GM12864 (cell line): ENCODE results near the gene STIL.

ENCODE experiments used
- DNase-seq: peaks from one replicate; pipeline ENCODE4 v3.0.0-alpha.2; 2011; ENCODE audit warnings: low read depth
- H3K4me3 ChIP-seq: 2 replicates; pipeline ENCODE4 v1.5.1; 2011; ENCODE audit warnings: mild to moderate bottlenecking, low read depth, low read length, control low read depth
- CTCF ChIP-seq: IDR thresholded peaks from 2 replicates; pipeline ENCODE4 v1.5.1; 2011; ENCODE audit warnings: low read depth, mild to moderate bottlenecking, moderate library complexity, low read length, control low read depth, inconsistent platforms; ENCODE audit errors: missing control alignments

The STIL gene

GRCh38 chr1:47216278-47217059, 97.5 kb downstream of the STIL start:
- H3K4me3 ChIP-seq = no peak overlapping the region
- no peak for DNase-seq
- no peak for TF ChIP-seq CTCF

GRCh38 chr1:47215713-47216112, 98.2 kb downstream of the STIL start:
- no peak overlapping the region for H3K4me3 ChIP-seq
- no peak for TF ChIP-seq CTCF
- no peak for DNase-seq

GRCh38 chr1:47214549-47214948, 99.4 kb downstream of the STIL start:
- no peak overlapping the region for H3K4me3 ChIP-seq
- no peak for TF ChIP-seq CTCF
- DNase-seq = no peak

GRCh38 chr1:47213230-47213963, 100.5 kb downstream of the STIL start:
- no peak for TF ChIP-seq CTCF
- H3K4me3 ChIP-seq = no peak overlapping the region
- DNase-seq = no peak

- DNase-seq = no peak
- H3K4me3 ChIP-seq = no peak overlapping the region
- TF ChIP-seq CTCF = no peak
Observed at GRCh38 chr1:47212636-47213229, 101.2 kb downstream of the STIL start.

- no peak for TF ChIP-seq CTCF
- no peak overlapping the region for H3K4me3 ChIP-seq
- no peak for DNase-seq
Observed at GRCh38 chr1:47211796-47212269, 102.1 kb downstream of the STIL start.
